Lower leg skin (tissue), 4 donors: Measurements from ENCODE around the gene SERPINB11. TPM values are rescaled to one million over a fixed set of nuclear protein-coding genes. Genes with fewer than 3 reads are reported as not detected.
"Not testable (repeated sequence)": the region's sequence is repeated elsewhere in the genome, so short reads cannot be mapped to it uniquely, and the experiment has no call there.

Experiments
- DNase-seq, 2 donors: peaks; one replicate each; pipeline ENCODE4 v3.0.0-alpha.2; 2019; ENCODE audit warnings: low spot score in 2 of 2
- H3K4me3 ChIP-seq: fragments of 200-600 bp; sonication (generic); 2 replicates; pipeline ENCODE4 v1.5.1; 2017; ENCODE audit warnings: mild to moderate bottlenecking, low read depth; ENCODE audit not compliant: poor library complexity, severe bottlenecking
- CTCF ChIP-seq, 3 donors: fragments of 450-650 bp; IDR thresholded peaks; one replicate each; pipeline ENCODE4 v1.5.1; 2016; ENCODE audit warnings: antibody characterized with exemption in 3 of 3, mild to moderate bottlenecking in 3 of 3, moderate library complexity in 2 of 3
- POLR2A ChIP-seq, 2 donors: fragments of 450-650 bp; IDR thresholded peaks; one replicate each; pipeline ENCODE4 v1.6.1; 2016 to 2017; ENCODE audit warnings: antibody characterized with exemption in 2 of 2, mild to moderate bottlenecking in 1 of 2, moderate library complexity in 1 of 2
- WGBS, 2 donors: methylation state at CpG; one replicate each; pipeline ENCODE4 v1.1.5; 2018; 5-methylcytosine and 5-hydroxymethylcytosine counted together
- intact Hi-C: fragments of 100-400 bp; cut with DNase I; formaldehyde crosslinking; loops from one replicate; pipeline ENCODE4 v1.15.0; 2023; ENCODE audit warnings: low total_unique reads
- total RNA-seq, 4 donors: library from RNA; depleted of rRNA; stranded (reverse); fragments of >200 nt; gene quantifications; one replicate each; pipeline ENCODE4 v1.1.0, GENCODE V29; 2016

Gene SERPINB11
- total RNA-seq, 4 donors from 2014 or later = 0.61 TPM; not detected in 3

GRCh38 chr18:63747006-63747405 is 44.2 kb downstream of the SERPINB11 start:
- TF ChIP-seq CTCF (IDR thresholded peaks at IDR 0.05) (no peak), POLR2A (IDR thresholded peaks at IDR 0.05) (no peak)
- intact Hi-C loops = no loop called here
- no peak for DNase-seq
- H3K4me3 ChIP-seq = no peak overlapping the region
- WGBS, 2 donors = 89 to 96% methylated on average over 2 of the region's 2 CpGs

DNA sequence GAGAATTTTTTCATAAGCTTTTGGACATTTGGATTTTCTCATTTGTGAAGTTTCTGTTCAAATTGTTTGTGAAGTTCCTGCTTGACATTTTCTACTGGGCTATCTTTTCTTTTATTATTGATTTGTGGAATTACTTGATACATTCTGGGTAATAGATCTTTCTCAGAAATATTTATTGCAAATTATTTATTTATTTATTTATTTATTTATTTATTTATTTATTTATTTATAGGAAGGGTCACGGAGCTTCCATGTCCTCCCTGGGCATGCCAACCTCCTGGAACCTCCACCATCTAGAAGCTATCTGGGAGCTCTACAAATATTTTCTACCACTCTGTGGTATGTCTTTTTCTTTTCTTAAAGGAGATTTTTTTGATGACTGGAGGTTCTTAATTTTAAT is 46.7 kb downstream of the SERPINB11 start:
- DNase-seq = no peak
- intact Hi-C loops = no loop called here
- TF ChIP-seq POLR2A (IDR thresholded peaks at IDR 0.05) (no peak), CTCF (IDR thresholded peaks at IDR 0.05) (no peak)
- H3K4me3 ChIP-seq = no peak overlapping the region
- 87 to 93% methylated on average over 1 of the region's 1 CpG for WGBS, 2 donors

DNA sequence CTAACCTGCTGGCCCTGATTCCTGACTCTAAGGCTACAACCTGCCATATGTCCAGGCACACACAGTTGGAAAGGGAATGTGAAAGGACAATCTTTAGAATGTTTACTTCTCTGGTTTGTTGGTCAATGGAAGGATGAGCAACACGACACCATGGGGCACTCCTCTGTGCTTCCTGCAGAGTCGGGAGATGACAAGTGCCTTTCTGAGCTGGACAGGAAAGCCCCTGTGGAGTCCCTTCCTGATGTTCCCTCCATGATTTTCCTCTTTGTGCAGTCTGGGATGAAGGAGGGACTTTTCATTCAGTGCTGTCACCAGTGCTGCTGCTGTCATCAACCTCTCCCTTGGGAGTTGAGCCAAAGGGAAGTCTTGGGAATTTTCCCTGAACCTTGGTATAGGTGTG is 49.9 kb downstream of the SERPINB11 start:
- 69% methylated on average over 2 of the region's 2 CpGs for WGBS, 2 donors
- TF ChIP-seq CTCF (IDR thresholded peaks at IDR 0.05) (no peak), POLR2A (IDR thresholded peaks at IDR 0.05) (no peak)

DNA sequence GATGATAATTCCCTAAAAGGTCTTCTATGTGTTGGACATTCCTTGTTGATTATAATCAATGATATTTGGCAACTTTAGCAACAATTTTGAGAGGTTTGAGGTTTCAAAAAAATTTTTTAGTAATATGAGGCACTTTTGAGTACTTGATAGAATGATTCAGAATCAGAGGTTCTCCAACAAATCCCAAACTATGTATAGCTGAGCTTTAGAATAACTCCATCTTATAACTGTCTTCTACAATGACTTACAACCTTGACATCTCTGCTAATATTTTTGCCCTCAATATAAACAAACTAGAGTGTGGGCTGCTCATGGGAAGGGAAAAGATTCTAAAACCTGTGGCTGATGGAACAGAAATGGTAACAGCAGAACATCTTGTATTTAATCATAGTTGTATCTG is 50.9 kb downstream of the SERPINB11 start:
- DNase-seq = no peak
- intact Hi-C loops = no loop called here
- no peak overlapping the region for H3K4me3 ChIP-seq
- TF ChIP-seq CTCF (IDR thresholded peaks at IDR 0.05) = no peak
- TF ChIP-seq POLR2A (IDR thresholded peaks at IDR 0.05) = no peak

More for the DNA sequence above, 49.9 kb downstream of the SERPINB11 start:
- intact Hi-C loops = no loop called here
- DNase-seq = no peak
- H3K4me3 ChIP-seq = no peak overlapping the region

GRCh38 chr18:63757541-63757940 is 54.8 kb downstream of the SERPINB11 start:
- H3K4me3 ChIP-seq = no peak overlapping the region
- TF ChIP-seq CTCF (IDR thresholded peaks at IDR 0.05) = no peak
- TF ChIP-seq POLR2A (IDR thresholded peaks at IDR 0.05) = no peak
- DNase-seq = no peak
- intact Hi-C loops = no loop called here

GRCh38 chr18:63758615-63759240 is 56.0 kb downstream of the SERPINB11 start:
- 62 to 81% methylated on average over 3 of the region's 3 CpGs for WGBS, 2 donors
- TF ChIP-seq POLR2A (IDR thresholded peaks at IDR 0.05) (no peak), CTCF (IDR thresholded peaks at IDR 0.05) (no peak)
- no peak for DNase-seq
- H3K4me3 ChIP-seq = no peak overlapping the region
- intact Hi-C loops = no loop called here

DNA sequence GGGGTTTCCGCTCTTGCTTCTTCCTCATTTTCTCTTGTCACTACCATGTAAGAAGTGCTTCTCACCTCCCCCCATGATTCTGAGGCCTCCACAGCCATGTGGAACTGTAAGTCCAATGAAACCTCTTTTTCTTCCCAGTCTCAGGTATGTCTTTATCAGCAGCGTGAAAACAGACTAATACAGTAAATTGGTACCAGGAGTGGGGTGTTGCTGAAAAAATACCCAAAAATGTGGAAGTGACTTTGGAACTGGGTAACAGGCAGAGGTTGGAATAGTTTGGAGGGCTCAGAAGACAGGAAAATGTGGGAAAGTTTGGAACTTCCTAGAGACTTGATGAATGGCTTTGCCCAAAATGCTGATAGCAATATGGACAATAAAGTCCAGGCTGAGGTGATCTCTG is 57.0 kb downstream of the SERPINB11 start:
- intact Hi-C loops, H3K4me3 ChIP-seq, DNase-seq: not testable (repeated sequence)
- WGBS, 2 donors = 95 to 100% methylated on average over 2 of the region's 2 CpGs
